Hematopoietic multipotent progenitor cell (in vitro differentiated cells): ENCODE results near the gene BTBD17. TPM values are rescaled to one million over a fixed set of nuclear protein-coding genes. Genes with fewer than 3 reads are reported as not detected.

Experiments used
- DNase-seq, 3 donors: peaks; one replicate each; pipeline ENCODE4 v3.0.0-alpha.2; 2011 to 2015; ENCODE audit warnings: low read depth in 2 of 3, low spot score in 2 of 3
- total RNA-seq: library from RNA; depleted of rRNA; stranded (reverse); fragments of >200 nt; gene quantifications from one replicate; pipeline ENCODE4 v1.2.3, GENCODE V29; 2012

Gene BTBD17
- total RNA-seq, 1 donor: under 0.01 TPM

- DNase-seq: no peak
These were observed 27.6 kb upstream of the BTBD17 start for GRCh38 chr17:74389084-74389753.

GRCh38 chr17:74387365-74388218 lies 25.9 kb upstream of the BTBD17 start:
- no peak for DNase-seq

- DNase-seq: peak in 1 of 3 donors; percentile 41
These were observed 24.7 kb upstream of the BTBD17 start for GRCh38 chr17:74386386-74386785.

- no peak for DNase-seq
These were observed 23.5 kb upstream of the BTBD17 start for GRCh38 chr17:74385201-74385600.

GRCh38 chr17:74383141-74383540 lies 21.5 kb upstream of the BTBD17 start:
- no peak for DNase-seq

GRCh38 chr17:74380959-74381808 lies 19.5 kb upstream of the BTBD17 start:
- no peak for DNase-seq

- DNase-seq: no peak
These were observed 18.7 kb upstream of the BTBD17 start for GRCh38 chr17:74380086-74380958.

- DNase-seq: peak; percentile 82 to 91 (median 86)
These were observed 17.9 kb upstream of the BTBD17 start for GRCh38 chr17:74379495-74380085.

- DNase-seq: no peak
These were observed 13.2 kb upstream of the BTBD17 start for GRCh38 chr17:74374858-74375257.

- no peak for DNase-seq
These were observed 12.4 kb upstream of the BTBD17 start for GRCh38 chr17:74373838-74374606.

GRCh38 chr17:74372426-74372825 lies 10.8 kb upstream of the BTBD17 start:
- no peak for DNase-seq

GRCh38 chr17:74371653-74372147 lies 10.0 kb upstream of the BTBD17 start:
- no peak for DNase-seq

- DNase-seq: no peak
These were observed 8.2 kb upstream of the BTBD17 start for GRCh38 chr17:74369665-74370490.

GRCh38 chr17:74369221-74369620 lies 7.6 kb upstream of the BTBD17 start:
- DNase-seq: peak in 2 of 3 donors; percentile 66 to 82

GRCh38 chr17:74368341-74369081 lies 6.8 kb upstream of the BTBD17 start:
- peak; percentile 53 to 65 (median 57) for DNase-seq

GRCh38 chr17:74367206-74367605 lies 5.5 kb upstream of the BTBD17 start, which contains the start of gene GPR142:
GPR142 (plus strand) TSS chr17:74367506; CDS start chr17:74369541, 2,035 bp downstream.
- DNase-seq: no peak
